Thoracic aorta (tissue), 2 donors: Measurements from ENCODE around the gene FHIT. TPM values are rescaled to one million over a fixed set of nuclear protein-coding genes. Genes with fewer than 3 reads are reported as not detected.

Experiments used
- ATAC-seq: fragments of 150-250 bp; one replicate; pipeline ENCODE4 v1.8.0; 2017; ENCODE audit warnings: low read depth; ENCODE audit not compliant: insufficient number of reproducible peaks, low FRiP score
- DNase-seq: peaks from one replicate; pipeline ENCODE4 v3.0.0-alpha.2; 2020; ENCODE audit warnings: low spot score
- H3K27ac ChIP-seq, 2 donors: fragments of 200-600 bp; sonication (generic); 1 replicate in 1 of 2; 2 replicates in 1 of 2; pipeline ENCODE4 v1.5.1; 2016; ENCODE audit warnings: mild to moderate bottlenecking in 2 of 2, moderate library complexity in 2 of 2
- H3K27me3 ChIP-seq: fragments of 200-600 bp; sonication (generic); replicated peaks from 2 replicates; pipeline ENCODE4 v1.6.0; 2016; ENCODE audit warnings: mild to moderate bottlenecking; ENCODE audit not compliant: insufficient read depth
- H3K36me3 ChIP-seq: fragments of 200-600 bp; sonication (generic); one replicate; pipeline ENCODE4 v1.5.1; 2016
- H3K4me1 ChIP-seq, 2 donors: fragments of 200-600 bp; sonication (generic); 1 replicate in 1 of 2; 2 replicates in 1 of 2; pipeline versions ENCODE4 v1.5.1 to v1.6.0; 2016; ENCODE audit warnings: low read depth in 2 of 2, mild to moderate bottlenecking in 1 of 2; ENCODE audit not compliant: control insufficient read depth in 1 of 2
- H3K4me3 ChIP-seq: fragments of 200-600 bp; sonication (generic); 2 replicates; pipeline ENCODE4 v1.5.1; 2016; ENCODE audit warnings: mild to moderate bottlenecking
- H3K9me3 ChIP-seq: fragments of 200-600 bp; sonication (generic); 2 replicates; pipeline ENCODE4 v1.5.1; 2016
- CTCF ChIP-seq: fragments of 200-600 bp; sonication (generic); IDR thresholded peaks from one replicate; pipeline ENCODE4 v1.5.1; 2019; ENCODE audit warnings: antibody characterized with exemption
- total RNA-seq, 2 donors: library from RNA; depleted of rRNA; stranded (reverse); fragments of >200 nt; gene quantifications; one replicate each; pipeline versions ENCODE4 v1.1.0 to v1.2.3, GENCODE V29; 2016

The FHIT gene
- total RNA-seq, 2 donors from 2014 or later = 2.0 to 2.3 TPM

GRCh38 chr3:61138401-61138800 lies 112.9 kb downstream of the FHIT start:
- no peaks in the 10 kb centered on the region for H3K9me3 ChIP-seq
- TF ChIP-seq CTCF = no peak
- H3K27ac ChIP-seq = no peak overlapping the region
- H3K36me3 ChIP-seq = no peaks in the 10 kb centered on the region
- no peaks in the 10 kb centered on the region for H3K4me1 ChIP-seq
- no peaks in the 10 kb centered on the region for H3K27me3 ChIP-seq
- H3K4me3 ChIP-seq = no peak overlapping the region
- no peak for ATAC-seq
- no peak for DNase-seq

DNA sequence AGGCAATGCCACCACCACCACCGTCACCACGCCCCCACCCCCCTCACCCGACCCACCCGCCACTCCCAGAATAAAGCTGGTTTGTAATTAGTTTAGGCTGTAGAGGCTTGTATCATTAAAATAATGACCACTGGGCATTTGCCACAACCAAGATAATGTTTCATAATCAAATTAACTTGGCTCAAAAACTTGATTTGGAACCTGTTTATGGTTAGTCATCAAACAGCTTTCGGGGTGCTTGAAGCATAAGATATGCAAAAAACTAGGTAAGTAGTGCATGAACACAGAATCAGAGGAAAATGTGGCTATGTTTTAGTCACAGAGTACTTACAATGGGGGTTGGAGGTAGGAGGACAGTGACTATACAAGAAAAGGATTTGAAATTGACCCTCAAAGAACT lies 115.1 kb downstream of the FHIT start:
- Histone ChIP-seq H3K27ac (no peak overlapping the region), H3K36me3 (no peaks in the 10 kb centered on the region), H3K4me3 (no peak overlapping the region), H3K27me3 (no peaks in the 10 kb centered on the region), H3K4me1 (no peaks in the 10 kb centered on the region), H3K9me3 (no peaks in the 10 kb centered on the region)
- no peak for DNase-seq
- ATAC-seq = no peak
- TF ChIP-seq CTCF = no peak

- no peak for ATAC-seq
- no peak for TF ChIP-seq CTCF
- DNase-seq = no peak
- Histone ChIP-seq H3K4me1 (no peaks in the 10 kb centered on the region), H3K4me3 (no peak overlapping the region), H3K27me3 (no peaks in the 10 kb centered on the region), H3K9me3 (no peaks in the 10 kb centered on the region), H3K27ac (no peak overlapping the region), H3K36me3 (no peaks in the 10 kb centered on the region)
These were observed 116.7 kb downstream of the FHIT start for GRCh38 chr3:61134532-61134931.

- Histone ChIP-seq H3K4me3 (no peak overlapping the region), H3K36me3 (no peaks in the 10 kb centered on the region), H3K27me3 (no peaks in the 10 kb centered on the region), H3K27ac (no peak overlapping the region), H3K9me3 (no peaks in the 10 kb centered on the region), H3K4me1 (no peaks in the 10 kb centered on the region)
- no peak for TF ChIP-seq CTCF
- ATAC-seq (no peak), DNase-seq (no peak)
These were observed 119.2 kb downstream of the FHIT start for GRCh38 chr3:61132062-61132461.

DNA sequence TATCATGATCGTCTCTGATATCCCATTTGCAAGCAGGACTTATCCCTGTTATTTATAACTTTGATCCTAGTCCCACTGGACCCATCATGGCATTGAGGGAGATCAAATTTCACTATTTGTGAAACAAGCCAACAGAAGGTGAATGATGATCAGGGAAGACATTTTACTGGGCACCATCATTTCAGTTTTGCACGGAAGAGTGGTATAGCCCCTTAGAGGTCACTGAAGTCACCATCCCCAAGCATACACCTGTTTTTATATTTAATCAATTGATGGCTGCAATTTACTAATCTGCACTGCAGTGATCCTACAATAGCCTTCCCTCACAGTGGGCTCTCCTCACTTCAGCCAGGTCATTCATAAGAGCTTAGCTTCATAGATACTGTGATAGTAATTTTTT lies 132.4 kb downstream of the FHIT start:
- Histone ChIP-seq H3K27me3 (no peaks in the 10 kb centered on the region), H3K4me1 (no peaks in the 10 kb centered on the region), H3K36me3 (no peaks in the 10 kb centered on the region), H3K4me3 (no peak overlapping the region), H3K9me3 (peaks cover 2% of the 10 kb centered on the region), H3K27ac (no peak overlapping the region)
- no peak for DNase-seq
- ATAC-seq = no peak
- TF ChIP-seq CTCF = no peak
